Colonic mucosa (tissue), 4 donors: ENCODE measurements around the gene CNOT2. TPM values are rescaled to one million over a fixed set of nuclear protein-coding genes. Genes with fewer than 3 reads are reported as not detected.

Source experiments
- DNase-seq: peaks from one replicate; pipeline ENCODE4 v3.0.0-alpha.2; 2020
- H3K27ac ChIP-seq: fragments of 200-600 bp; one replicate; pipeline ENCODE4 v1.8.0; 2021
- H3K27me3 ChIP-seq: fragments of 200-600 bp; one replicate; pipeline ENCODE4 v1.8.0; 2021
- H3K36me3 ChIP-seq: fragments of 200-600 bp; one replicate; pipeline ENCODE4 v1.8.0; 2021
- H3K4me1 ChIP-seq: fragments of 200-600 bp; one replicate; pipeline ENCODE4 v1.8.0; 2021; ENCODE audit warnings: mild to moderate bottlenecking
- H3K4me3 ChIP-seq: fragments of 200-600 bp; one replicate; pipeline ENCODE4 v1.8.0; 2021
- H3K9ac ChIP-seq, 2 donors: one replicate each; pipeline ENCODE4 v1.7.0; 2013; ENCODE audit warnings: control low read depth in 2 of 2, low read depth in 2 of 2, low read length in 2 of 2
- H3K9me3 ChIP-seq: fragments of 200-600 bp; one replicate; pipeline ENCODE4 v1.8.0; 2021
- CTCF ChIP-seq: fragments of 200-600 bp; IDR thresholded peaks from one replicate; pipeline ENCODE4 v1.8.0; 2022; ENCODE audit warnings: antibody characterized with exemption, mild to moderate bottlenecking
- intact Hi-C: fragments of 100-400 bp; cut with DNase I; formaldehyde crosslinking; loops from one replicate; pipeline ENCODE4 v1.14.1; 2022
- total RNA-seq, 2 donors: library from RNA; stranded (reverse); fragmentation: NEBNext Ultra II Directional in 1 of 2; extraction: Animal tissue kit (Norgen Biotek cat#: 25700) in 1 of 2; gene quantifications; one replicate each; pipeline ENCODE4 v1.2.1, GENCODE V29; 2021
- donor health status: healthy.
- donor health status: DM: no; HTN: no; CAD: no.
- donor health status: DM: no; HTN: no; CAD: no.

CNOT2 gene
- total RNA-seq, 2 donors from 2014 or later: 55.2 to 80.3 TPM

GRCh38 chr12:70399311-70399710, 156.1 kb downstream of the CNOT2 start:
- Histone ChIP-seq H3K36me3 (no peaks in the 10 kb centered on the region), H3K9me3 (no peaks in the 10 kb centered on the region), H3K4me3 (no peak overlapping the region), H3K27ac (no peak overlapping the region), H3K4me1 (no peaks in the 10 kb centered on the region), H3K9ac (no peak overlapping the region), H3K27me3 (no peaks in the 10 kb centered on the region)
- TF ChIP-seq CTCF: no peak
- no peak for DNase-seq
- intact Hi-C loops: no loop called here

GRCh38 chr12:70400124-70400523, 156.9 kb downstream of the CNOT2 start:
- no peak overlapping the region for H3K9ac ChIP-seq
- no peak for DNase-seq
- H3K4me1 ChIP-seq: no peaks in the 10 kb centered on the region
- H3K27ac ChIP-seq: no peak overlapping the region
- H3K36me3 ChIP-seq: no peaks in the 10 kb centered on the region
- H3K4me3 ChIP-seq: no peak overlapping the region
- no peaks in the 10 kb centered on the region for H3K27me3 ChIP-seq
- no peaks in the 10 kb centered on the region for H3K9me3 ChIP-seq
- intact Hi-C loops: no loop called here
- TF ChIP-seq CTCF: no peak

GRCh38 chr12:70402597-70402996, 159.4 kb downstream of the CNOT2 start:
- DNase-seq: no peak
- intact Hi-C loops: no loop called here
- H3K4me1 ChIP-seq: no peaks in the 10 kb centered on the region
- no peaks in the 10 kb centered on the region for H3K27me3 ChIP-seq
- H3K9me3 ChIP-seq: no peaks in the 10 kb centered on the region
- H3K9ac ChIP-seq: no peak overlapping the region
- H3K4me3 ChIP-seq: no peak overlapping the region
- no peaks in the 10 kb centered on the region for H3K36me3 ChIP-seq
- no peak overlapping the region for H3K27ac ChIP-seq
- no peak for TF ChIP-seq CTCF

GRCh38 chr12:70403826-70404225, 160.6 kb downstream of the CNOT2 start:
- Histone ChIP-seq H3K4me3 (no peak overlapping the region), H3K27ac (no peak overlapping the region), H3K4me1 (no peaks in the 10 kb centered on the region), H3K9me3 (no peaks in the 10 kb centered on the region), H3K9ac (no peak overlapping the region), H3K27me3 (no peaks in the 10 kb centered on the region), H3K36me3 (no peaks in the 10 kb centered on the region)
- DNase-seq: no peak
- intact Hi-C loops: no loop called here
- TF ChIP-seq CTCF: no peak

Other genes with a start within 250 kb of the CNOT2 start
- 1 to 10 TPM in 1 of 2 donors, under 1 TPM in 1; 0.35 to 1.3 TPM for gene KCNMB4, start 122.9 kb downstream of the CNOT2 start, total RNA-seq